AG04449 (cell line): ENCODE data around the gene ARTN.

Source experiments
- CTCF ChIA-PET: fragments of 350-600 bp; formaldehyde crosslinking; extraction: SDS; loops from one replicate; lab custom pipeline; 2021; ENCODE audit warnings: antibody characterized with exemption; lab: Yijun Ruan, JAX
- POLR2A ChIA-PET: fragments of 400-600, 350-600 bp; formaldehyde crosslinking; extraction: SDS; loops from one replicate; lab custom pipeline; 2020; ENCODE audit warnings: antibody characterized with exemption, inconsistent platforms; lab: Yijun Ruan, JAX
- DNase-seq: peaks from one replicate; pipeline ENCODE4 v3.0.0-alpha.2; 2010; ENCODE audit warnings: low read depth, low spot score
- H3K4me3 ChIP-seq: 2 replicates; pipeline ENCODE4 v1.5.1; 2011; ENCODE audit warnings: low read depth, mild to moderate bottlenecking, control low read depth, low read length
- TF ChIP-seq, protein P1 (sequence below): IDR thresholded peaks from one replicate; pipeline ENCODE4 v1.5.1; 2011; ENCODE audit warnings: mild to moderate bottlenecking, moderate library complexity, low read length, control low read depth, inconsistent platforms; ENCODE audit not compliant: insufficient read depth; ENCODE audit errors: missing control alignments

ARTN gene

DNA sequence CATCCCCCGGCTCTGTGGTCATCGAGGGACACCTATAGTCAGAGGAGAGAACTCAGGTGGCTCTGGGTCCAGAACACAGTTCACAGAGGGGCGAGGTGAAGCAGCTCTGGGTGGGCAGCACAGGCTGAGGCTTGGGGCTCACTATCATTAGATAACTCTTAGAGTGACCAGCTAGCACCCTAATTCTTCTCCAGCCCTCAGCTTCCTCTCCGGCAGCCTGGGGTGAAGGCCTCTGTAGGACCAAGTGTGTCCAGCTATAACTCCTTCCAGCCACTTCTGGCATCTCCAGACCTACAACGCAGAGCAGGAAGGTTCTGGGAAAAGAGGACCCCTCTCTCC is 1.4 kb downstream of the ARTN start:
- CTCF ChIA-PET, result interaction anchor here (0.6 to 14.4 kb wide), 73 partner anchors 12 to 708 kb away, joined by 3 to 1004 read pairs (median 6); partner anchors contain the start of genes ATP6V0B, DPH2, HYI and IPO13
- POLR2A ChIA-PET, result interaction anchor here (1.4 kb wide), 1 partner anchor 171 kb away, joined by 13 read pairs; no protein-coding TSS in a partner anchor
- H3K4me3 ChIP-seq, result no peak overlapping the region

DNA sequence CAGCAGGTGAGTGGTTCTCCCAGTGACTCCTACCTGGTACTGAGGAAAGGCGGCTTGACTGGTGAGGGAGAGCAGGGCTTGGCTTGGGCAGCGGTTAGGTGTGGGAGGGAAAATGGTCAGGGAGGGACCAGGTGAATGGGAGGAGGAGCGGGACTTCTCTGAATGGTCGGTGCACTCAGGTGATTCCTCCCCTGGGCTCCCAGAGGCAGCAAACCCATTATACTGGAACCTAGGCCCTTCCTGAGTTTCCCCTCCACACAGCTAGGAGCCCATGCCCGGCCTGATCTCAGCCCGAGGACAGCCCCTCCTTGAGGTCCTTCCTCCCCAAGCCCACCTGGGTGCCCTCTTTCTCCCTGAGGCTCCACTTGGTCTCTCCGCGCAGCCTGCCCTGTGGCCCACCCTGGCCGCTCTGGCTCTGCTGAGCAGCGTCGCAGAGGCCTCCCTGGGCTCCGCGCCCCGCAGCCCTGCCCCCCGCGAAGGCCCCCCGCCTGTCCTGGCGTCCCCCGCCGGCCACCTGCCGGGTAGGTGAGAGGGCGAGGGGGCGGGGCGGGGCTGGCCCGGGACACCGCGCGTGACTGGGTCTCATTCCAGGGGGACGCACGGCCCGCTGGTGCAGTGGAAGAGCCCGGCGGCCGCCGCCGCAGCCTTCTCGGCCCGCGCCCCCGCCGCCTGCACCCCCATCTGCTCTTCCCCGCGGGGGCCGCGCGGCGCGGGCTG is 2.3 kb downstream of the ARTN start:
- DNase-seq, result no peak
- H3K4me3 ChIP-seq, result peak overlapping the region; percentile 27
- TF ChIP-seq, protein P1, sequence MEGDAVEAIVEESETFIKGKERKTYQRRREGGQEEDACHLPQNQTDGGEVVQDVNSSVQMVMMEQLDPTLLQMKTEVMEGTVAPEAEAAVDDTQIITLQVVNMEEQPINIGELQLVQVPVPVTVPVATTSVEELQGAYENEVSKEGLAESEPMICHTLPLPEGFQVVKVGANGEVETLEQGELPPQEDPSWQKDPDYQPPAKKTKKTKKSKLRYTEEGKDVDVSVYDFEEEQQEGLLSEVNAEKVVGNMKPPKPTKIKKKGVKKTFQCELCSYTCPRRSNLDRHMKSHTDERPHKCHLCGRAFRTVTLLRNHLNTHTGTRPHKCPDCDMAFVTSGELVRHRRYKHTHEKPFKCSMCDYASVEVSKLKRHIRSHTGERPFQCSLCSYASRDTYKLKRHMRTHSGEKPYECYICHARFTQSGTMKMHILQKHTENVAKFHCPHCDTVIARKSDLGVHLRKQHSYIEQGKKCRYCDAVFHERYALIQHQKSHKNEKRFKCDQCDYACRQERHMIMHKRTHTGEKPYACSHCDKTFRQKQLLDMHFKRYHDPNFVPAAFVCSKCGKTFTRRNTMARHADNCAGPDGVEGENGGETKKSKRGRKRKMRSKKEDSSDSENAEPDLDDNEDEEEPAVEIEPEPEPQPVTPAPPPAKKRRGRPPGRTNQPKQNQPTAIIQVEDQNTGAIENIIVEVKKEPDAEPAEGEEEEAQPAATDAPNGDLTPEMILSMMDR, result no peak
- ChIA-PET CTCF (interaction anchor here (1.0 to 14.4 kb wide), 35 partner anchors 11 to 709 kb away, joined by 3 to 1004 read pairs (median 10); partner anchors contain the start of genes IPO13, PTPRF and ST3GAL3), POLR2A (no interaction called here)

More for the DNA sequence above, 1.4 kb downstream of the ARTN start:
- DNase-seq, result no peak
- TF ChIP-seq, protein P1, result no peak

DNA sequence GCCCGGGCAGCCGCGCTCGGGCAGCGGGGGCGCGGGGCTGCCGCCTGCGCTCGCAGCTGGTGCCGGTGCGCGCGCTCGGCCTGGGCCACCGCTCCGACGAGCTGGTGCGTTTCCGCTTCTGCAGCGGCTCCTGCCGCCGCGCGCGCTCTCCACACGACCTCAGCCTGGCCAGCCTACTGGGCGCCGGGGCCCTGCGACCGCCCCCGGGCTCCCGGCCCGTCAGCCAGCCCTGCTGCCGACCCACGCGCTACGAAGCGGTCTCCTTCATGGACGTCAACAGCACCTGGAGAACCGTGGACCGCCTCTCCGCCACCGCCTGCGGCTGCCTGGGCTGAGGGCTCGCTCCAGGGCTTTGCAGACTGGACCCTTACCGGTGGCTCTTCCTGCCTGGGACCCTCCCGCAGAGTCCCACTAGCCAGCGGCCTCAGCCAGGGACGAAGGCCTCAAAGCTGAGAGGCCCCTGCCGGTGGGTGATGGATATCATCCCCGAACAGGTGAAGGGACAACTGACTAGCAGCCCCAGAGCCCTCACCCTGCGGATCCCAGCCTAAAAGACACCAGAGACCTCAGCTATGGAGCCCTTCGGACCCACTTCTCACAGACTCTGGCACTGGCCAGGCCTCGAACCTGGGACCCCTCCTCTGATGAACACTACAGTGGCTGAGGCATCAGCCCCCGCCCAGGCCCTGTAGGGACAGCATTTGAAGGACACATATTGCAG is 3.0 kb downstream of the ARTN start:
- CTCF ChIA-PET, result interaction anchor here (1.4 to 14.4 kb wide), 10 partner anchors 10 to 230 kb away, joined by 3 to 1004 read pairs (median 24); partner anchors contain the start of genes IPO13 and ST3GAL3
- TF ChIP-seq, protein P1, result no peak

DNA sequence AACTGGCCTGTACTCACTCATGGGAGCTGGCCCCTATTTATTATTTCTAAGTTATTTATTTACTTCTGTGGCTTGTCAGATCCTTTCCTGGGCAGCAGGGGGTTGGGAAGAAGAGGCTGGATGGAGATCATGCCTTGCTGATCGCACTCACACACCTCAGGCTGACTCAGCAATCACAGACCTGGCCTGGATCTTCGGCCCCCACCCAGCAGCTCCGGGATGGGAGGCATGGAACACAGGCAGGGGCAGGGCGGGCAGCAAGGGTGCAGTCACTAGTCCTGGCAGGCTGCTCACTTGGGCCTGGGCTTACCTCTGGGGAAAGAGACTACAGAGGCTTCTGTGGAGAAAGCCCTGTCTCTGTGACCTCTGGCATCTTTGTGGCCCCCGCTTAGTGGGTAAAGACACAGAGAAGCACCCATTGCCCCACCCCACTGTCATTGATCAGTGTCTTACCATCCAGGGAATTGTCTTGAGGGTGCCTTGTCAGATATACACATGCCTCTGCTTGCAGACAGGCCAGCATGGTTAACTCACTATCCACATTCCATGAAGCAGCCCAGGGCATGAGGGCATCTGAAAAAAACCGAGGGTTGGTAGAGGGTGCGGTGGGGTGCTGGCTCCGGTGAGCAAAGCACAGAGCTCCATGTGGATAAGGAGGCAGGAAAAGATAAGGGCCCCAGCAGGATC is 3.7 kb downstream of the ARTN start:
- CTCF ChIA-PET, result interaction anchor here (1.0 to 14.4 kb wide), 10 partner anchors 9 to 408 kb away, joined by 3 to 1004 read pairs (median 5); partner anchors contain the start of gene IPO13
- POLR2A ChIA-PET, result no interaction called here
- TF ChIP-seq, protein P1, result no peak
- H3K4me3 ChIP-seq, result no peak overlapping the region
- no peak for DNase-seq

More for the DNA sequence above, 3.0 kb downstream of the ARTN start:
- peak overlapping the region; percentile 3; the same call in 1 of the 2 replicates for H3K4me3 ChIP-seq
- DNase-seq, result no peak
- POLR2A ChIA-PET, result no interaction called here

DNA sequence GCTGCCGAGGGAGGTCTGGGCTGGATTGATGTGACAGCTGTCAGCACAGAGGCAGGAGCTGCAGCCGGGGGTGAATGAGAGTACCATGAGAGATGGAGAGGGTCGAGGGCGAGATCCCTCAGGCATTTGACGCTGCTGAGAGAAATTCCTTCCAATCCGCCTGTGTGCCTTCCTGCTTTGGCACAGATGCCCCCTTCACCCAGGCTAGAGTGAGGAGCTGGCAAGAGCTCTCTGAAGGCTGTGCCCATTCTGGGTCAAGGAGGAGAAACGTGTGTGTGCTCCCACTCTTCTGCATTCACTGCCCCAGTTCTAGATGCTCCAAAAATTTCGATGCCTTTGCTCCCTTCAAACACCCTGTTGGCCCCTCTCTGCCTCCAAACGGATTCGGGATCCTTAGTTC is 4.8 kb downstream of the ARTN start:
- TF ChIP-seq, protein P1, result no peak
- no peak for DNase-seq
- ChIA-PET CTCF (interaction anchor here (0.6 to 14.4 kb wide), 9 partner anchors 12 to 409 kb away, joined by 3 to 1004 read pairs (median 4); no protein-coding TSS in a partner anchor), POLR2A (no interaction called here)
- H3K4me3 ChIP-seq, result no peak overlapping the region
